Ovary (tissue), 3 donors: Measurements from ENCODE around the gene SLCO4C1.

ENCODE experiments used
- EP300 ChIP-seq: sonication (generic); formaldehyde crosslinking; IDR thresholded peaks from one replicate; pipeline ENCODE4 v1.6.1; 2017; ENCODE audit warnings: antibody characterized with exemption
- POLR2A ChIP-seq: fragments of 450-650 bp; IDR thresholded peaks from one replicate; pipeline ENCODE4 v1.6.1; 2017; ENCODE audit warnings: antibody characterized with exemption, mild to moderate bottlenecking, moderate library complexity
- TF ChIP-seq, protein P1 (sequence below), 3 donors: fragments of 450-650 bp in 2 of 3; fragments of 200-600 bp in 1 of 3; IDR thresholded peaks; one replicate each; pipeline versions ENCODE4 v1.5.1 to v1.8.0; 2016 to 2022; ENCODE audit warnings: antibody characterized with exemption in 3 of 3, mild to moderate bottlenecking in 1 of 3
- donor health status: DM: no; HTN: no; CAD: no.

DNA sequence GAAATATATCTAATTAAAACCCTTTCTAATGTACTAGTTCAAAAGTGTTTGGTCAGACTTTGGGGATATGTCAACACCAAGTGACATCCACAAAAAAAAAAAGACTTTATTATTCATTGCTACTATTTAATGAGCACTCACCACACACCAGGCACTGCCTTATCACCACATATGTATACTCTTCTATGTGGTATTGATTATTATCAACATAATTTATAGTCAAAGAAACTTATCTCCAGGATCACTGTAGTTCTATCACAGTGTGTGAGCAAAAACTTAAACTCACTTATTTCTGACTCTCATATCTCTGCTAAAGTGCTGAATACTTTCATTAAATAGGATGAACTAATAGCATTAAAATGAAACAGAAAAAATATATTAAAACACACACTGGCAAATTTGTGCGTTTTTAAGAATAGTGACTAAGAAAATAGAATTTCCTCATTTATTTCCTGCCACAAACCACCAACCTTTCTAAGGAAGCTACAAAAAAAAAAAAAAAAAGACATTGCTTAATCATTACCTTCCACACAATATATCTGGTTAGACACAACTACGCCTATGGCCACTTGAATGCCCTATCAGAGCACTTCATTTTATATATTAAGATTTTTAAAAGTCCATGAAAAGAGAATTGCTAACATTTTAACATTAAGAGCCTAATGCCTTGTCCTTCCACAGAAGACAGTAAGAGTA is 12.8 kb downstream of the SLCO4C1 start:
- TF ChIP-seq POLR2A (no peak), EP300 (no peak)
- TF ChIP-seq, protein P1, sequence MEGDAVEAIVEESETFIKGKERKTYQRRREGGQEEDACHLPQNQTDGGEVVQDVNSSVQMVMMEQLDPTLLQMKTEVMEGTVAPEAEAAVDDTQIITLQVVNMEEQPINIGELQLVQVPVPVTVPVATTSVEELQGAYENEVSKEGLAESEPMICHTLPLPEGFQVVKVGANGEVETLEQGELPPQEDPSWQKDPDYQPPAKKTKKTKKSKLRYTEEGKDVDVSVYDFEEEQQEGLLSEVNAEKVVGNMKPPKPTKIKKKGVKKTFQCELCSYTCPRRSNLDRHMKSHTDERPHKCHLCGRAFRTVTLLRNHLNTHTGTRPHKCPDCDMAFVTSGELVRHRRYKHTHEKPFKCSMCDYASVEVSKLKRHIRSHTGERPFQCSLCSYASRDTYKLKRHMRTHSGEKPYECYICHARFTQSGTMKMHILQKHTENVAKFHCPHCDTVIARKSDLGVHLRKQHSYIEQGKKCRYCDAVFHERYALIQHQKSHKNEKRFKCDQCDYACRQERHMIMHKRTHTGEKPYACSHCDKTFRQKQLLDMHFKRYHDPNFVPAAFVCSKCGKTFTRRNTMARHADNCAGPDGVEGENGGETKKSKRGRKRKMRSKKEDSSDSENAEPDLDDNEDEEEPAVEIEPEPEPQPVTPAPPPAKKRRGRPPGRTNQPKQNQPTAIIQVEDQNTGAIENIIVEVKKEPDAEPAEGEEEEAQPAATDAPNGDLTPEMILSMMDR (IDR thresholded peaks at IDR 0.05), result no peak
